Progenitor cell of endocrine pancreas (in vitro differentiated cells): ENCODE results near the gene SLC25A21. TPM values are rescaled to one million over a fixed set of nuclear protein-coding genes. Genes with fewer than 3 reads are reported as not detected.

ENCODE experiments used
- DNase-seq: peaks from one replicate; pipeline ENCODE4 v3.0.0; 2021; ENCODE audit warnings: low spot score; ENCODE audit not compliant: unreplicated experiment
- H3K27ac Mint-ChIP-seq: 2 replicates; pipeline ENCODE4 v1.8.0; 2021; ENCODE audit warnings: mild to moderate bottlenecking, moderate library complexity, mixed read lengths
- H3K27me3 Mint-ChIP-seq: 2 replicates; pipeline ENCODE4 v1.8.0; 2021; ENCODE audit warnings: mixed read lengths
- H3K36me3 Mint-ChIP-seq: 2 replicates; pipeline ENCODE4 v1.8.0; 2022; ENCODE audit warnings: mixed read lengths; ENCODE audit not compliant: insufficient read depth
- H3K4me1 Mint-ChIP-seq: 2 replicates; pipeline ENCODE4 v1.8.0; 2021; ENCODE audit warnings: low read depth, mixed read lengths
- H3K4me3 Mint-ChIP-seq: 2 replicates; pipeline ENCODE4 v1.8.0; 2021; ENCODE audit warnings: low read depth, mild to moderate bottlenecking, moderate library complexity, mixed read lengths
- H3K9me3 Mint-ChIP-seq: 2 replicates; pipeline ENCODE4 v1.8.0; 2021; ENCODE audit warnings: low read depth, mixed read lengths
- total RNA-seq: library from RNA; stranded (reverse); gene quantifications from 2 replicates; pipeline ENCODE4 v1.2.1, GENCODE V29; 2021
- TF ChIP-seq, protein P1 (sequence below): fragments of 200-600 bp; sonication (generic); IDR thresholded peaks from one replicate; pipeline ENCODE4 v1.5.0; 2021; ENCODE audit warnings: antibody characterized with exemption, mild to moderate bottlenecking; ENCODE audit not compliant: unreplicated experiment

Gene SLC25A21
- total RNA-seq, 1 donor from 2014 or later = 2.5 TPM

DNA sequence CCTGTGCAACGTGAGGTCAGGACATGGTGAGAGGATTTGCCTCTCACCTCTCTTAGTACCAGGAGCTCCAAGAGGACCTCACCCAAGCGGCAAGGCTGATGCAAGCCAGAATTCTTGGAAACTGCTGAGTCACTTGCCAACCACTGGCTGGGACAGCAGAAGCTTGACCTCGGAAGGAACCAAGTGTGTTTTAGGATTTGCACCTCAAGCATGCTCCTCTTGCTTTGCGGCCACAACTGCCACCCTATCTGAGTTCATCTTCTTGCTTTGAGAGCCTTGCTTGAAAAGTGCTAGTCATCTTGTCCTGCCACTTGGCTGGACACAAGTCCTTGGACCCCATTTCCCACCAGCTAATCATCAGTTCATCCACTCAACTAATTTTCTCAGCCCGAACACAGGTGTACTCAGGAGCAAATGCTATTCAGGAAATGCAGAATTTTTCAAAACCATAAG, 195.8 kb downstream of the SLC25A21 start:
- H3K4me1 Mint-ChIP-seq = peaks cover 4% of the 10 kb centered on the region
- H3K27ac Mint-ChIP-seq = no peak overlapping the region
- no peak for DNase-seq
- H3K9me3 Mint-ChIP-seq = no peaks in the 10 kb centered on the region
- no peak overlapping the region for H3K4me3 Mint-ChIP-seq
- H3K27me3 Mint-ChIP-seq = no peaks in the 10 kb centered on the region
- TF ChIP-seq, protein P1, sequence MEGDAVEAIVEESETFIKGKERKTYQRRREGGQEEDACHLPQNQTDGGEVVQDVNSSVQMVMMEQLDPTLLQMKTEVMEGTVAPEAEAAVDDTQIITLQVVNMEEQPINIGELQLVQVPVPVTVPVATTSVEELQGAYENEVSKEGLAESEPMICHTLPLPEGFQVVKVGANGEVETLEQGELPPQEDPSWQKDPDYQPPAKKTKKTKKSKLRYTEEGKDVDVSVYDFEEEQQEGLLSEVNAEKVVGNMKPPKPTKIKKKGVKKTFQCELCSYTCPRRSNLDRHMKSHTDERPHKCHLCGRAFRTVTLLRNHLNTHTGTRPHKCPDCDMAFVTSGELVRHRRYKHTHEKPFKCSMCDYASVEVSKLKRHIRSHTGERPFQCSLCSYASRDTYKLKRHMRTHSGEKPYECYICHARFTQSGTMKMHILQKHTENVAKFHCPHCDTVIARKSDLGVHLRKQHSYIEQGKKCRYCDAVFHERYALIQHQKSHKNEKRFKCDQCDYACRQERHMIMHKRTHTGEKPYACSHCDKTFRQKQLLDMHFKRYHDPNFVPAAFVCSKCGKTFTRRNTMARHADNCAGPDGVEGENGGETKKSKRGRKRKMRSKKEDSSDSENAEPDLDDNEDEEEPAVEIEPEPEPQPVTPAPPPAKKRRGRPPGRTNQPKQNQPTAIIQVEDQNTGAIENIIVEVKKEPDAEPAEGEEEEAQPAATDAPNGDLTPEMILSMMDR = no peak
- H3K36me3 Mint-ChIP-seq = no peaks in the 10 kb centered on the region

- Mint-ChIP-seq H3K36me3 (no peaks in the 10 kb centered on the region), H3K27ac (no peak overlapping the region)
- TF ChIP-seq, protein P1 = no peak
Observed at GRCh38 chr14:36975834-36976233, 196.6 kb downstream of the SLC25A21 start.

GRCh38 chr14:36974985-36975384, 197.4 kb downstream of the SLC25A21 start:
- Mint-ChIP-seq H3K36me3 (no peaks in the 10 kb centered on the region), H3K27ac (no peak overlapping the region), H3K4me1 (peaks cover 1% of the 10 kb centered on the region), H3K4me3 (no peak overlapping the region), H3K27me3 (no peaks in the 10 kb centered on the region), H3K9me3 (no peaks in the 10 kb centered on the region)
- no peak for DNase-seq
- TF ChIP-seq, protein P1 = no peak

More at GRCh38 chr14:36975834-36976233, 196.6 kb downstream of the SLC25A21 start:
- Mint-ChIP-seq H3K4me1 (peaks cover 5% of the 10 kb centered on the region), H3K4me3 (no peak overlapping the region), H3K9me3 (no peaks in the 10 kb centered on the region), H3K27me3 (no peaks in the 10 kb centered on the region)
- DNase-seq = no peak

DNA sequence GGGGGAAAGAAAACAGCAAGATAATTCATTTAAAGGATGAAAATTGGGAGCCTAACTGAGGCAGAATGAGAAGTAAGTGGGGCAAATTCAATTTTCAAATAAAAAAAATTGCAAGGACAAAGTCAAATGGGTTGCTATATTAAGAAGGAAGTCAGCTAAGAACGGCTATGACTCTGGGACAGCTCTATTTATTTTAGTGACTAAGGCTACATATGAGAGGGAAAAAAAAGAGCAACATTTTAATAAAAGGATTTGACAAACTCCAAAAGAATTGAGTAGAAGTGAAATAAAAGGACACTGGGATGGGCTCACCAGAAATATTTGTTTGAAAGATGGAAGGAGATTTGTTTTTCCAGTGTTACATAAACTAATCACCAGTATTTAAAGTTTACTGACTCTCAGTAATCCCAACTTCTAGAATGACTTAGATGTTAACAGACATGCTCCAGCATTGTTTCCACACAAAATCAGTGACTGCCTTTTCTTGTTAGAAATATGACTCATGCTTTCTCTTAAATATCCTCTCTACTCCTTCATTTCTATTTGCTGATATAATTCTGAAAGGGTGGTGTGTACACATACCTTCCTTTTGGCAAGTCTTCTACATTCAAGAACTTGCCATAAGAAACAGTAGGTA, 198.5 kb downstream of the SLC25A21 start:
- H3K9me3 Mint-ChIP-seq = no peaks in the 10 kb centered on the region
- TF ChIP-seq, protein P1 = no peak
- H3K27me3 Mint-ChIP-seq = no peaks in the 10 kb centered on the region
- no peak overlapping the region for H3K27ac Mint-ChIP-seq
- DNase-seq = no peak
- peaks cover 1% of the 10 kb centered on the region for H3K4me1 Mint-ChIP-seq
- no peak overlapping the region for H3K4me3 Mint-ChIP-seq
- no peaks in the 10 kb centered on the region for H3K36me3 Mint-ChIP-seq

GRCh38 chr14:36971263-36971855, 201.0 kb downstream of the SLC25A21 start:
- TF ChIP-seq, protein P1 = no peak
- H3K4me3 Mint-ChIP-seq = no peak overlapping the region
- H3K9me3 Mint-ChIP-seq = no peaks in the 10 kb centered on the region
- no peaks in the 10 kb centered on the region for H3K36me3 Mint-ChIP-seq
- no peak for DNase-seq
- no peak overlapping the region for H3K27ac Mint-ChIP-seq
- peaks cover 4% of the 10 kb centered on the region for H3K27me3 Mint-ChIP-seq
- H3K4me1 Mint-ChIP-seq = peaks cover 1% of the 10 kb centered on the region
